ENCODE measurements around the gene TCEA2.

DNA sequence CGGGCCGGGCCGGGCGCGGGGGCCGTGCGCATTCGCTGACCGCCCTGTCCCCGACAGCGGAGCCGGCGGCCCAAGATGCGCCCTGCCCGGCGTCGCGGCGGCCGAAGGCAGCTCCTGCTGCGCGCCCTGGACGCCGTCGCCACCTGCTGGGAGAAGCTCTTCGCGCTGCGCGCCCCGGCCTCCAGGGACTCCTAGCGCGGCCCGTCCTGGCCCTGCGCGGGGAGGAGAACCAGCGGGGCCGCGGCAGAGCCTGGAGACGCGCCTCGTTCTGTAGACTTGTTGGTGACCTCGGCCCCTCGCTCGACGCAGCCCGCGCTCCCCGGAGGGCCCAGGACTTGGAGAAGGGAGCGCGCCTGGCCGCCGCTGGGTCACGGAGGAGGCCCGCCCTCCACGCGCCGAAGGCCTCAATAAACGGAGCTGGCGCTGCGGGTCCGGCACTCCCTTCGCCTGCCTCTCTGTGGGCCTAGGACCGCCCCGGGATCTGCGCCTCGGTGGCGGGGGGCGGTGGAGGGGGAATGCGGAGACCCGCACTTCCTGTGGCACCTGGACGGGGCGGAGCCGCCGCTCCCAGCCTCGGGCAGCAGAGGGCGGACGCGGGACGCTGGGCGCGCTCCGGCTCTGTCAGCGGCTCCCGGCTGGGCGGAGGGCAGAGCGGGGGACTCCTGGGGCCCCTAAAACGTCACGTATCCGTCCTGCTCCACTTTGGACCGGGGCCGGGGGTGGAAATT, 24.3 kb upstream of the TCEA2 start:
- TF ChIP-seq GATA3 (IDR thresholded peaks at IDR 0.05; ENCODE audit: low read depth, low read length) (no peak), GATA2 (IDR thresholded peaks at IDR 0.05; ENCODE audit: low read depth, low read length) (no peak)
